Measurements from ENCODE around the gene SLC44A1.

The SLC44A1 gene

DNA sequence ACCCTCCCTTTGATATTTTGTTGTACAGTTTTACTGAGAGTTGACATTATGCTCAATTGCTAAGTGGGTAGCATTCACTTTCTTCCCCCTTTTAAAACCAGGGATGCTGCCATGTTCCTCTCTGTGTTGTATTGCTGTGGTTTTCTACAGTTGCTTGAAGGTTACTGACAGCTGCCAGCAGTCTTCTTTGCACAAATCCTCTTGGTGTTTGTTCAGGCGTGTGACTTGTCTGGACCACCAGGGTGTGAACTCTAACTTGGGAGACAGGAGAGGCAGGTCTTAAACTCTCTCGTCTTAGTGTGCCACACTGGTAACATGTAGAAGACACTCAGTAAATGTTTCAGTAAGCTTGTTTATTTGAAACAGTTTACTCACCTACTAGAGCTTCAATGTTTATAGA lies 25.1 kb downstream of the SLC44A1 start:
- no peak for DNase-seq (ENCODE audit: low read depth in 2 of 3, low spot score in 2 of 3)

DNA sequence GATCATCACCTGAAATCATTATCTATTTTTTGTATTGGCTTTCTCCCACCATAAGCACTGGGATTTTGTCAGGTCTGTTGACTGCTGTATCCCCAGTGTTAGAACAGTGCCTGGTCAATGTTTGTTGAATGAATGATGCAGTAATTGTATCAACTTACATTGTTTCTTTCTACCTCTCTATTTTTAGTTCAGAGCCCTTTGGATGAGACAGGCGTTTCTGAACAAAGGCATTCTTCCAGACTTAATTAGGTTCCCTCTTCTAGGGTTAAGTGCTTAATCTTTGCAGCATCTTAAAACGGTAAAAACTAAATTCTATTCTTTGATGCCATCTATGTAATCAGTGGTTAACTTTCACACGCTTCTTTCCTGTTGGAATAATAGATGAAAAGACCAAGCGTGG lies 26.3 kb downstream of the SLC44A1 start:
- DNase-seq (ENCODE audit: low read depth in 2 of 3, low spot score in 2 of 3) = no peak

DNA sequence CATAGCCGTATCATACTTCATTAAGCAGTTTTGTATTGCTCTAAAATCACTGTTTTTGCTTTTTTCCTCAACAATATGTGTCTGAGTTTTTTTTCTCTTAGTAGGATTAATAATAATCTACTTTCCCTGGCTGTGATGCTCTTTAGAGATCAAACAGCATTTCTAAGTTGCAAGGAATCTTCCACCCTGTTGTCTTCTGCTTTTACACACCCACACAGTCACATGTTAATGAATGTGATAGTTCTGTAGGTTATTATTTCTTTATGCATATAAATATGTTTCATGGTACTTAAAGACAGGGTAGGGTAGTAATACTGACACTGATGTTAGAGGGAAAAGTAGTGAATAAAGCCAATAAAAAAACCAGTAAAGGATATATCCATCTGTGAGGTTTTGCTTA lies 29.3 kb downstream of the SLC44A1 start:
- no peak for DNase-seq (ENCODE audit: low read depth in 2 of 3, low spot score in 2 of 3)

DNA sequence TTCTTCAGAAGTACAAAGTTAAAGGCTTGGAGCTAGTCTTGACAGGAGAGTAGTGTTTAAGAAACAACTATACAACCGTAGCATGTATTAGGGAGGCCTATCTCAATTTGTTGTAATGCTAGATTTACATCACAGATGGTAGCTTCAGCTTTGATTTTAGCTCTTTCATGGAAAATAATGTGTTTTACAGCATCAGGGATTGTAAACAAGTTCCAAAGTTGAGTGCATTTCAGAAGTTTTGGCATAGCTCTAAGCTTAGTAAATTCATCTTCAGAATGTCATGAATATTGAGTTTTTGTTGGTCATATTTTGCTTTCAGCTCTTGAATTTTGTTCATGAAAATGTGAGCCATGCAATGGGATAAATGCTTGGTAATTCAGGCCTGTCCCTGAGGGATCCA lies 30.7 kb downstream of the SLC44A1 start:
- no peak for DNase-seq (ENCODE audit: low read depth in 2 of 3, low spot score in 2 of 3)

DNA sequence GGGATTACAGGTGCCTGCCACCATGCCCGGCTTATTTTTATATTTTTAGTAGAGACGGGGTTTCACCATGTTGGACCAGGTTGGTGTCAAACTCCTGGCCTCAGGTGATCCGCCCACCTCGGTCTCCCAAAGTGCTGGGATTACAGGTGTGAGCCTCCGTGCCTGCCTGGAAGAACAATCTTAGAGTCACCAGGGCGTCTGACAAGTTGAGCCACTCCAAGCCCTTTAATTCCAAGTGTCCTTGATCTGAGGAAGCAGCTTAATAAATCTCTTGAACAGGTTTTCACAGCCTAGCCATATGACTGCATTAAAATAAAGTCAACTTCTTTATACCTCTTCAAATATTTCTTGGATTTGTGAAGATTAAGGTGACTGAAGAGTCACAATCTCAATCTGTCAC lies 31.5 kb downstream of the SLC44A1 start:
- no peak for DNase-seq (ENCODE audit: low read depth in 2 of 3, low spot score in 2 of 3)

DNA sequence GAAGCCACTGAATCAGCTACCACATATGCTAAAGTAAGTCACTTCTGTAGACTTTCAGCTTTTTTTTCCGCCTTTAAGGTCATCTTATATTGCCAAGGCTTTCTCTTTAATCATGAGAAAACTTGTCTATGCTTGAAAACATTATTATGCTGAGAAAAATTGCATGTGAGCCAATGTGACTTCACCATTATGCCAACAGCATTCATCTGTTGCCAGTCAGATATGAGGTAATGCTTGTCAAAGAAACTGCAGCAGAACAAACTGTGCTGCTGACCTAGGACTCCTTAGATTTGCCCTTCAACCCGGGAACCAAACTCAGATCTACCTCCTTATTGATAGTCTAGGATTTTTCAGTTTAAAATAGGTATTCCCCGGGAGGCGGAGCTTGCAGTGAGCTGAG lies 34.3 kb downstream of the SLC44A1 start:
- DNase-seq (ENCODE audit: low read depth in 2 of 3, low spot score in 2 of 3) = no peak

DNA sequence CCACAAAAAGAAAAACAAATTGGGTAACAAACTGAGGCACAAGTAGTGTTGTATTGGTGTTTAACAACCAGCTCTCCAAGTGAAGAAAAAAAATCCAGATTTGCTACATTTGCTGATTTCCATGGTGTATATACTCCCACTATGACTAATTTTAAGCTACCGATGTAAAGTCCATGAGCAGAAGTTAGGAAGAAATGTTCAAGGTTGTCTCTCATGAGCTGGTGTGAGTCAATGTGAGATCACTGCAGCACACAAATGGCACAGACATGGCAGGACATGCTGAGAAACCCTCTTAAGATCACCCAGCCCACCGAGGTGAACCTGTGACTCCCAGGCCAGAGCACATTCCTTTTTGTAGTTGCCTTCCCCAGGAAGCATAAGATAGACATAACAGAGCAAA lies 36.2 kb downstream of the SLC44A1 start:
- no peak for DNase-seq (ENCODE audit: low read depth in 2 of 3, low spot score in 2 of 3)

DNA sequence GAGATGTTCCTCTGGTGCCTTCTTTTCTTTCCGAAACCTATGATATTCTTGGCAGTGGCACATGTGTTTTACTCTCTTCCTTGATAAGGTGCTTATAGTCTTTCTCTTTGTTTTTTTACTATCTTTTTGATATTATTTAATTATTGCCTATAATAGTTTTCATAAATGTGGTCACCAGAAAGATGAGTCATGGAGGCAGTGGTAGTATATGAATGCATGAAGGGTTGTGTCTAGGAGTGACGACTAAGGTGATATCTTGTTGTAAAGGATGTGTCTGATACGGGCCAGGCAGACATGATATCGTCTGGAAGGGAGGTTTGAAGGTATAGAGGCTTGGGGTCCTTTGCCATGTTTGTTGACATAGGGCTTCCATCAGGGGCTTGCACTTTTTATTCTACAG lies 36.8 kb downstream of the SLC44A1 start:
- no peak for DNase-seq (ENCODE audit: low read depth in 2 of 3, low spot score in 2 of 3)

DNA sequence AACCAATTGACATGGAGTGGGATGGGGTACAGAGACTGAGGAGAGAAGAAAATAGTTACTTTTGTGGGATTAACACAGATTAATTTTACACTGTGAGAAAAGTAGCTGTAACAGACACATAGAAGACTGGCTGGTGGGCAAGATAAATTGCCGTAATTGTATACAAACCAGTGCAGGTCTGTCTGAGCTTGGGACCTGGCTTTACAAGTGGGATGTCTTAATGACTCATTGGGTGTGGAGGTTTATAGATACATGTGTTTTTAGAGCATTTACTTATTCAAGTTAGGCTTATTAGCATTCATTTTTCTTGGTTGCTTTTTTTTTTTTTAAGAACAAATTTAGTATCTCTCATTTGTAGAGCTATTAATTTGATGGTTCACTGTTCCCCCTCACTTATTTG lies 37.5 kb downstream of the SLC44A1 start:
- DNase-seq (ENCODE audit: low read depth in 2 of 3, low spot score in 2 of 3) = no peak

DNA sequence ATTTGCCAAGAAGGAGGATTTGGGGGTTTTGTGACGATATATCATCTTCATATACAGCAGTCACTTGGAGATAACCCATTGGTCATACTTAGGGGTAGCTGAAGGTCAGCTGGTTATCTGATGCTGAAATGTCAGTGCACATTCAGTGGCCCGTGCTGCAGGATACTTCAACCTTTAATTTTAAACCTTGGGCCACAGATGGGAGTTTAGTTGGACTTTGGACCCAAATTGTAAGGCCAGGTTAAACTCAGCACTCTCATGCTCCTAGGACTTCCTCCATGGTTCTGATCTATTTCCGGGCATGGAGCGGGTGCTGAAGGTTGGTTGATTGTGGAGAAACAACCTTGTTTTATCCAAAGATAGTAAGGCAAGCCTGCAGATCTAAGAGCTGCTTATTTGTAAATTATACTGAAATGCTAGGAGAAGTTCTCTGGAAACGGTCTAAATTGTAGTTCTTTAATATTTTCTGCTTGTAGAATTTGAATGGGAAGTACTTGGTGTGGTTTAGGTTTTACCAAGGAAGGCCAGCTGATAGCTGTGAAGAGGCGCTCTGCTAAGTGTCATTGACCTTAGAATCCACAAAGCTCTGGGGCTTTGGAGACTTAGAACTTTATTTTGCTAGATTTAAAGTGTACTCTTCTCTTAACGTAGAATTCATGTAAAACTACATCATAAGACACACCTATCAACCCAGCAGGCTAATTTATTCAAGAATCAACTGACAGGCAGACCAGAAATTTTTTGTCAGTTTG lies 38.6 kb downstream of the SLC44A1 start:
- no peak for DNase-seq (ENCODE audit: low read depth in 2 of 3, low spot score in 2 of 3)

DNA sequence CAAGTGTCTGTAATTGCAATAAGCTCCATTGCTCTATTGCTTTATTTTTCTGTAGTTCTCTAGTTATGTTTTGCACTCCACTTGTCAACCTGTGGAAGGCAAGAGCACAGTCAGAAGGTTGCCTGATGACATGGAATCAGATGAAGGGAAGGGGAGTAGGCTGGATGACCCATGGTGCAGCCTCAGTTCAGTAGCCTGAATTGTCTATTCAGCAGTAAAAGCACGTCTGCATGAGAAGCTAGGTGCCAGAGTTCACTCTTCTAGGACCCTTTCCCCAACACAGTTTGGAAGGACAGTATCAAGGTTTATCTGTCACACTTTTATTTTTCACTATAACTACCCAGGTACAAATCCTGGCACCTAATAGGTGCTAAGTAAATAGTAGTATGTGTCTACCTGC lies 39.3 kb downstream of the SLC44A1 start:
- no peak for DNase-seq (ENCODE audit: low read depth in 2 of 3, low spot score in 2 of 3)

DNA sequence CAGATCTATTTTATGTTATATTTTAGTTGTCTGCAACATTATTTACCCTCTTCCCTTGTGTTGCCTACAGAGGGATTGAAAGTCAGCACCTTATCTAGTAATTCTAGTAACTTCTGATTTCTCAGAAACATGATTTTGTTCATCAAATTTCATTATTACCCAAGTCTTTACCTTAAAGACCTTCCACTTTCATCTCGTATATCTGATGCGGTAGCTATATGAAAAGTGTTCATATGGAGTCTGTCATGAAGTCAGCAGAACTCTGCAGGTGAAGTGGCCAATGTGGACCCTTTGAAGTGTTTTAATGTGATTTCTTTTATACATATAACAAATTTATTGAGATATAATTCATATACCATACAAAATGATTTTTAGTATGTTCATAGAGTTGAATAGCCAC lies 40.0 kb downstream of the SLC44A1 start:
- DNase-seq (ENCODE audit: low read depth in 2 of 3, low spot score in 2 of 3) = no peak

DNA sequence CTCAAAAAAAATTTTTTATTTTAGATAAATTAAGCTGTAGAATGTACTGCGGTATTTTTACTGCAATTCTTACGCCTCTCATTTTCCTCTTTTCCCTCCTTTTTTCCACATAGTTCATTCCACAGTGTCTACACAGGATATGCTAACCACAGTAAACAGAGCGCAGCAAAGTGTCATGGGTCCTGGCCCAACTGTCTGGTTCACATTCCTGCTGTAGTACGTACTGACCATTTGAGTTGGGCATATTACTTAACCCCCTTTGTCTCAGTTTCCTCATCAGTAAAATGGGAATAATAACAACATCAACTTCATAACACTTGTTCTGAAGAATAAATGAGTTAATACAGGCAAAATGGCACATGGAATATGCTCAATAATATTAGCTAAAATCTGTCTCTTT lies 41.6 kb downstream of the SLC44A1 start:
- no peak for DNase-seq (ENCODE audit: low read depth in 2 of 3, low spot score in 2 of 3)

DNA sequence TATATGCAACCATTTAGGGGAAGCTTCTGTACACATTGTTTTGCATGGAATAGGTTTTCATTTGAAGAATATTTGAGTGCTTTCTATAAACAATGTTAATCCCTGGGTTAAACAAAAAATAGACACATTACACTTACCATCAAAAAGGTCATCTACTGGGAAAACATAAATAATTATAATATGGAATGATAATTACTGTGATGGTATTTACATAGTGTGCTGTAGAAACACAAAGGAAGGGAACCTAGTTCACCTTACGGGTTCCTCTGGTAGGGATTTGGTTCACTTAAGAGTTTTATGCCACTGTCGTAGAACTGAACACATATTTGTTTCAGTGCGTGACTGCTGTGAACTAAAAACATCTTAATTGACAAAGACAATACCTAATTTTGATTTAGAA lies 44.9 kb downstream of the SLC44A1 start:
- DNase-seq (ENCODE audit: low read depth in 2 of 3, low spot score in 2 of 3) = no peak

DNA sequence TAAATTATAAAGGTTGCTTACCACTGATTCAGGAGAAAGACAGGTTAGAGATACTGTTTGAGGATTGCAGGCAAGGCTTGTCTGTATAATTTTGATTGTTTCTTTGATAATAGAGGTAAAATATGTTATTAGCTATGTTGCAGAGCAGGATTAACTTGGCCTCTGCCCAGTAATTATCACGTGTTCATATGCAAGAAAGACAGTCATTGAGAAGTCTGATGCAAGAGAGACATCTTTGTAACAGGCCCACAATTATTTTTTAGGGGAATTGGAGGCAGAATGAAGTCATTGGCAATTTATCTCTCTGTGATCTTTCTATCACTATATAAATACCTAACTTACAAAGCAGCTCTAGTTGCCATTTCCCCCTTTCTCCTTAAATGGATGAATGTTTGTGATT lies 46.0 kb downstream of the SLC44A1 start:
- no peak for DNase-seq (ENCODE audit: low read depth in 2 of 3, low spot score in 2 of 3)

DNA sequence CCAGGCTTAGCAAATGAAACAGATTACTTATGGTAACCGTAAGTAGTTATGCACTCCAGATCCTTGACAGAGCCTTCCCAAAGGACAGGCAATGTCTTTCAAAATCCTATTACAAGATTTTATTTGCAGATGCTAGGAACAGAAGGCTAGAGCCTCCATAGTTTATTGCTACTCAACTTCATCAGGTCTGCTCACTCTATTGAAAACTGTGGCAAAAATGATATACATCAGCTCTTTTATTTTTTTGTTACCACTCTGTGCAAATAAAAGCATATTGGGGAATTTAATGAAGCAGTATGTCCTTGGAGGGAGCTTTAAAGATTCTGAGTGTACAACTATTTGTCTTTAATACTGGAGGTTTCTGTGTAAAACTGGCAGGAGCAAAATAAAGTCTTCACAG lies 46.5 kb downstream of the SLC44A1 start:
- DNase-seq (ENCODE audit: low read depth in 2 of 3, low spot score in 2 of 3) = no peak

DNA sequence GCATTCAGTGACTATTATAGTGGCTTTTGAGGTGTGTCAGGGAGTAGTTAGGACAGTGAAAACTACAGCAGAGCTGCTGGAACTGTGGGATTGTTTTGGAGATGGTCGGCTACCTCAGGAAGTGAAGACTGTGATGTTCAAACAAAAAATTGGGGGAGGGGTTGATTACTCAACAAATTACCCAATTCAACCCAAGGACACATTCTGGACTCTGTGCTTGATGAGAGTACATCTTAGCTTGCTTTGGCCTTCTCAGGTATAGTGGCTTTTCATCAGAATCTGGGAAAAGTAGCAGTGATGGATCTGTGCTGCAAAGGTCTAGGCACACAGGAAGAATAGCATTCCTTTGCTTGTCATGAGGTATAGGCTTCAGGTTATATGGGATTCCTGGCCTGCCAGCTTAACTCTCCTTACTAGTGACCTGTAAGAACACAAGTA lies 47.0 kb downstream of the SLC44A1 start:
- no peak for DNase-seq (ENCODE audit: low read depth in 2 of 3, low spot score in 2 of 3)

DNA sequence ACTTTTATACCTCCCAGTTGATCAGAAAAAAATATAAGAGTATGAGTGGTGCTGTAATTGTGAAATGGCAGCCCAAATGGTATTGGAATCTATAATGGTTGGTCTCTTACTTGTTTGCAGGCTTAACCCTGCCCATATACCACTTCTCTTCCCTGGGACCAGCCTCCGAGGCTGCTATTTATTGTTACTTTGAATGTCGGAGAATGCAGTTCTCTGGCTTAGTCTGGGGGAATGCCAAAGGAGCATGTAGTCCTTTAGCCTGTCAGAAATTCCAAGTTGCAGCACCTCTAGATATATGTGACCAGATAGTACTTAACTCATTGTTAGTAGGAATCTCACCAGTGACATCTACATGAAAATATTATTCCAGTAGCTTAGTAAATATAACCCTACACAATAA lies 47.5 kb downstream of the SLC44A1 start:
- DNase-seq (ENCODE audit: low read depth in 2 of 3, low spot score in 2 of 3) = no peak

DNA sequence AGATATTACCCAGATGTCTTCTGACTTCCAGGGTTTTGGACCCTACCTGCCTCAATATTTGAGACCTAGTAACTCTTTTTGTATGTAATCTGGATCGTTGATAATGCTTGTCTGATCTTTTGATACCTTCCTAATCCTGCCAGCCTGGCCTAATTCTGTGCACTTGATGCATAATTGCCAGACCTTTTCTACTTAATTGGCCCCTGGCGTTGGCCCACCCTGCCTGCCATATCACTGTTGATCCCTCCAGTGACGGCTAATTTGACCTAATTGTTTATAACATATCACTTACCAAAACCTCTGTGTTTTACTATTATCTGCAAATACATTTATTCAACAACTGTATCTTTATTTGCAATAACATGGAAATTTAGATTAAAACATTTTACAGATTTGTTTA lies 49.0 kb downstream of the SLC44A1 start:
- DNase-seq (ENCODE audit: low read depth in 2 of 3, low spot score in 2 of 3) = no peak

DNA sequence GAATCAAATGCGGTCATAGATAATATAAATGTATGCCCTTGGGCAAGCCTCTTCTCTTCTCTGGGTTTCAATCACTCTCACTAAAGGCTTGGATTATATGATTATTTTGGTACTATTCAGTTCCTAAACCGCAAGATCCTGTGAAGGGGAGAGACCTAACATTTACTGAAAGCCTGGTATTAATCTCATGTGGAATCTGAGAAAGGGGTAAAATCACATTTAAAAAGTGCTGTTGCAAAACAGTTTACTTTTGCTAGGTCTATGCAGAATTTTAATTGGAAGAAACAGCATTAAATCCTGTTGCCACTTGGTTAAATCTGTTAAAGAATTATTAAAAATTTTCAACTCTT lies 50.7 kb downstream of the SLC44A1 start:
- DNase-seq (ENCODE audit: low read depth in 2 of 3, low spot score in 2 of 3) = no peak

DNA sequence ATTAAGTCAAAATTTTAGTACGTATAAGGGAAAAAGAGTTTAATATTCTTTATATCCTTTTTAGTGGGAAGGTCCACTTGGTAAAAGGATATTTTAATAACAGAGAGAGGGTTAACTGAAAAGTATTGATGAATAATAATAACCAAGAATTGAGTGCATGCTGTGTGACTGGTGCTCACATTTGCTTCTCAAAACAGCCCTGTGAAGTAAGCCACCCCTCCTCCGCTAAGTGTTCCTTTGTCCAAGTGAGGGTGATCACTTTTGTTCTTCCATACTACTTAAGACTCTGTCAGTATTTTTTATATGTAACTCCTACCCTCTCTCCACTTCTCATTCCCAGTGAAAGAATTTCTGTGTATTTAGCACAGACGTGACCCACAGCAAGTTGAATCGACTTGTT lies 51.5 kb downstream of the SLC44A1 start:
- no peak for DNase-seq (ENCODE audit: low read depth in 2 of 3, low spot score in 2 of 3)

DNA sequence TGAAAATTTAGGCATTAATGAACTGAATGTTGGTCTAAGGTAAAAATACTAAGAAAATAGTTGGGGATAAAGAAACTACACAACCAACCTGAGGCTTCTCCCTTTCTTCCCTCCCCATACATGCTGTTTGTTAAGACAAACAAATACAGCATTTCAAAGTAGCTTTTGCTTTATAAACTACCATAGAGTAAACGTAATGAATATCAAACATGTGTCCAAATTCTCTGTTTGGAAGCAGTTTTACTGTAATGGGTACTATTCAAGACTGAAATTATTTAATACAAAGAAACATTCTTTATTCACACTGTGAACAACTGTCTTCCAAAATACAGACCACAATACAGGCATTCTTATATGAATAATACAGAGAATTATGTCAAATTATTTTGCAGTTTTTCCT lies 52.0 kb downstream of the SLC44A1 start:
- no peak for DNase-seq (ENCODE audit: low read depth in 2 of 3, low spot score in 2 of 3)

DNA sequence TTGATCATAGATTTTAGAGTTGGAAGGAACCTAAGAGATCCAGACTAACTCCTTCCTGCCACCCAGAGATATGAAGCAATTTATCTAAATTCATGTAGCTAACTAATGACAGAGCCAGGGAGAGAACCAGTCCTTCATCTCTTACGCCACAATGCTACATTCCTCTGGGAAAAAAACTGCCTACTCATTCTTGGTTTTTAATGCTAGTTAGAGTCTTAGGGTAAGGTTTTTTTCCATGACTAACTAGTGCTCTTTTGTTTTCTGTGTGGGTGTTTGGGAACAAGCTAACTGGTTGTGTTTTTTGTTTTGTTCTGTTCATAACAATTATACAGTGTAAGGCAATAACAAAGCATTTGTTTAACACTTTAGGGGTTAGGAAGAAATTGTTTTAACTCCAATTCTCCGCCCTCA lies 52.4 kb downstream of the SLC44A1 start:
- no peak for DNase-seq (ENCODE audit: low read depth in 2 of 3, low spot score in 2 of 3)
